ENCODE measurements around the gene APOA4. TPM values are rescaled to one million over a fixed set of nuclear protein-coding genes. Genes with fewer than 3 reads are reported as not detected.

Gene APOA4
- polyA plus RNA-seq, 3 donors = not detected

DNA sequence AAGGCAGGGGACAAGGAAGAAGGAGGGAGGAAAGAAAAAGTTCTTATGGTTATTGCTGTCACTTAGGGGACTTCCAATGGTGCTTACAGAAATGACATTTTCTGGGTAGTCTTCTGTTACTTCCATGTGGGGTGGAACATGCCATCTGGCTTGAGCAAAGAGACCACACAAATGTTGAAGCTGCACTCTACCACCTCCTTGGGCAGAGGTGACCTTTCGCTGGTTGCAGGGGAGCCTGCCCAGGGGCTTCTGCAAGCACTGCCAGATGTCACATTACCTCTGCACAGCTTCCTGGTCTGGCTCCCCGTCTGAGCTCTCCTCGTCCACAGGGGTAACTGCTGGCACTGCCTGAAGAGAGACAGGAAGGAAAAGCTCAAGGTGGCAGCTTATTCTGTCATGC is 47.0 kb upstream of the APOA4 start:
- no peak overlapping the region for H3K4me3 ChIP-seq (replicated peaks in 1 of 3; ENCODE audit: low read depth in 2 of 3, low read length in 3 of 3)
- H3K79me2 ChIP-seq (ENCODE audit: insufficient read depth, low read length) = no peaks in the 10 kb centered on the region
- H3K27ac Mint-ChIP-seq = peak overlapping the region in 2 of 7 donors; percentile 42 to 61
- peaks cover 27% of the 10 kb centered on the region for H4K20me1 ChIP-seq (ENCODE audit: insufficient read depth, low read length)
- no peak for DNase-seq
- WGBS (ENCODE audit: insufficient coverage) = 8% methylated on average over 1 of the region's 3 CpGs
- H3K4me3 Mint-ChIP-seq = no peak overlapping the region
- H3K27me3 Mint-ChIP-seq (ENCODE audit: low read depth in 3 of 3) = no peaks in the 10 kb centered on the region
- H3K36me3 ChIP-seq (replicated peaks in 1 of 2; ENCODE audit: control insufficient read depth in 1 of 2, insufficient read depth in 2 of 2, low read length in 2 of 2) = peaks cover 98 to 100% of the 10 kb centered on the region in 2 donors
- intact Hi-C loops (cut with micrococcal nuclease) = loop anchor here in 1 of 2 donors (10.0 kb wide), 1 partner anchor 355 kb away; no protein-coding TSS in a partner anchor
- H3K4me1 ChIP-seq (ENCODE audit: control insufficient read depth in 1 of 2, insufficient read depth in 2 of 2, low read length in 2 of 2) = no peaks in the 10 kb centered on the region
- no peak overlapping the region for H3K4me2 ChIP-seq (replicated peaks; ENCODE audit: extremely low read depth, low read length, poor library complexity, severe bottlenecking)
- H3K4me1 Mint-ChIP-seq = peaks cover 8% of the 10 kb centered on the region
- peaks cover 93 to 98% of the 10 kb centered on the region in 2 donors for H3K36me3 Mint-ChIP-seq
- peak overlapping the region in 1 of 2 donors; percentile 53 for H3K27ac ChIP-seq (ENCODE audit: low read depth in 1 of 2, low read length in 2 of 2)
- H3K9me3 Mint-ChIP-seq = no peaks in the 10 kb centered on the region
- no peak overlapping the region for H2AFZ ChIP-seq (ENCODE audit: insufficient read depth, low read depth, low read length, poor library complexity, severe bottlenecking)
- H3K27me3 ChIP-seq (ENCODE audit: control insufficient read depth in 2 of 2, insufficient read depth in 2 of 2, low read length in 2 of 2) = no peaks in the 10 kb centered on the region
- no peaks in the 10 kb centered on the region for H3K9me3 ChIP-seq (replicated peaks in 1 of 2; ENCODE audit: control insufficient read depth in 1 of 2, insufficient read depth in 1 of 2, low read length in 2 of 2)
- H3K9ac ChIP-seq (ENCODE audit: insufficient read depth, low read length, poor library complexity, severe bottlenecking) = no peak overlapping the region
- TF ChIP-seq, protein P1, sequence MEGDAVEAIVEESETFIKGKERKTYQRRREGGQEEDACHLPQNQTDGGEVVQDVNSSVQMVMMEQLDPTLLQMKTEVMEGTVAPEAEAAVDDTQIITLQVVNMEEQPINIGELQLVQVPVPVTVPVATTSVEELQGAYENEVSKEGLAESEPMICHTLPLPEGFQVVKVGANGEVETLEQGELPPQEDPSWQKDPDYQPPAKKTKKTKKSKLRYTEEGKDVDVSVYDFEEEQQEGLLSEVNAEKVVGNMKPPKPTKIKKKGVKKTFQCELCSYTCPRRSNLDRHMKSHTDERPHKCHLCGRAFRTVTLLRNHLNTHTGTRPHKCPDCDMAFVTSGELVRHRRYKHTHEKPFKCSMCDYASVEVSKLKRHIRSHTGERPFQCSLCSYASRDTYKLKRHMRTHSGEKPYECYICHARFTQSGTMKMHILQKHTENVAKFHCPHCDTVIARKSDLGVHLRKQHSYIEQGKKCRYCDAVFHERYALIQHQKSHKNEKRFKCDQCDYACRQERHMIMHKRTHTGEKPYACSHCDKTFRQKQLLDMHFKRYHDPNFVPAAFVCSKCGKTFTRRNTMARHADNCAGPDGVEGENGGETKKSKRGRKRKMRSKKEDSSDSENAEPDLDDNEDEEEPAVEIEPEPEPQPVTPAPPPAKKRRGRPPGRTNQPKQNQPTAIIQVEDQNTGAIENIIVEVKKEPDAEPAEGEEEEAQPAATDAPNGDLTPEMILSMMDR (IDR thresholded peaks at IDR 0.05) = no peak

GRCh38 chr11:116869610-116870009 is 46.5 kb upstream of the APOA4 start:
- Histone ChIP-seq H4K20me1 (ENCODE audit: insufficient read depth, low read length) (peaks cover 27% of the 10 kb centered on the region), H3K4me3 (replicated peaks in 1 of 3; ENCODE audit: low read depth in 2 of 3, low read length in 3 of 3) (no peak overlapping the region), H3K4me2 (replicated peaks; ENCODE audit: extremely low read depth, low read length, poor library complexity, severe bottlenecking) (no peak overlapping the region), H3K4me1 (ENCODE audit: control insufficient read depth in 1 of 2, insufficient read depth in 2 of 2, low read length in 2 of 2) (no peaks in the 10 kb centered on the region), H3K27me3 (ENCODE audit: control insufficient read depth in 2 of 2, insufficient read depth in 2 of 2, low read length in 2 of 2) (no peaks in the 10 kb centered on the region), H3K79me2 (ENCODE audit: insufficient read depth, low read length) (no peaks in the 10 kb centered on the region), H2AFZ (ENCODE audit: insufficient read depth, low read depth, low read length, poor library complexity, severe bottlenecking) (no peak overlapping the region), H3K9ac (ENCODE audit: insufficient read depth, low read length, poor library complexity, severe bottlenecking) (no peak overlapping the region), H3K27ac (ENCODE audit: low read depth in 1 of 2, low read length in 2 of 2) (peak overlapping the region in 1 of 2 donors; percentile 18), H3K9me3 (replicated peaks in 1 of 2; ENCODE audit: control insufficient read depth in 1 of 2, insufficient read depth in 1 of 2, low read length in 2 of 2) (no peaks in the 10 kb centered on the region), H3K36me3 (replicated peaks in 1 of 2; ENCODE audit: control insufficient read depth in 1 of 2, insufficient read depth in 2 of 2, low read length in 2 of 2) (peaks cover 98 to 100% of the 10 kb centered on the region in 2 donors)
- no peaks in the 10 kb centered on the region for H3K9me3 Mint-ChIP-seq
- H3K4me3 Mint-ChIP-seq = no peak overlapping the region
- H3K27ac Mint-ChIP-seq = peak overlapping the region in 2 of 7 donors; percentile 42 to 61
- peaks cover 92 to 98% of the 10 kb centered on the region in 2 donors for H3K36me3 Mint-ChIP-seq
- no peaks in the 10 kb centered on the region for H3K27me3 Mint-ChIP-seq (ENCODE audit: low read depth in 3 of 3)
- 100% methylated on average over 3 of the region's 4 CpGs for WGBS (ENCODE audit: insufficient coverage)
- intact Hi-C loops (cut with micrococcal nuclease) = loop anchor here in 1 of 2 donors (10.0 kb wide), 1 partner anchor 355 kb away; no protein-coding TSS in a partner anchor
- peaks cover 8% of the 10 kb centered on the region for H3K4me1 Mint-ChIP-seq
- TF ChIP-seq, protein P1 (IDR thresholded peaks at IDR 0.05) = no peak
- no peak for DNase-seq

Measured in CD14-positive monocyte (primary cell).